ENCODE data around the gene FRK.

Gene FRK

GRCh38 chr6:116008470-116009243 lies 52.0 kb downstream of the FRK start:
- TF ChIP-seq, protein P1, sequence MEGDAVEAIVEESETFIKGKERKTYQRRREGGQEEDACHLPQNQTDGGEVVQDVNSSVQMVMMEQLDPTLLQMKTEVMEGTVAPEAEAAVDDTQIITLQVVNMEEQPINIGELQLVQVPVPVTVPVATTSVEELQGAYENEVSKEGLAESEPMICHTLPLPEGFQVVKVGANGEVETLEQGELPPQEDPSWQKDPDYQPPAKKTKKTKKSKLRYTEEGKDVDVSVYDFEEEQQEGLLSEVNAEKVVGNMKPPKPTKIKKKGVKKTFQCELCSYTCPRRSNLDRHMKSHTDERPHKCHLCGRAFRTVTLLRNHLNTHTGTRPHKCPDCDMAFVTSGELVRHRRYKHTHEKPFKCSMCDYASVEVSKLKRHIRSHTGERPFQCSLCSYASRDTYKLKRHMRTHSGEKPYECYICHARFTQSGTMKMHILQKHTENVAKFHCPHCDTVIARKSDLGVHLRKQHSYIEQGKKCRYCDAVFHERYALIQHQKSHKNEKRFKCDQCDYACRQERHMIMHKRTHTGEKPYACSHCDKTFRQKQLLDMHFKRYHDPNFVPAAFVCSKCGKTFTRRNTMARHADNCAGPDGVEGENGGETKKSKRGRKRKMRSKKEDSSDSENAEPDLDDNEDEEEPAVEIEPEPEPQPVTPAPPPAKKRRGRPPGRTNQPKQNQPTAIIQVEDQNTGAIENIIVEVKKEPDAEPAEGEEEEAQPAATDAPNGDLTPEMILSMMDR (IDR thresholded peaks at IDR 0.05; ENCODE audit: low read depth, low read length): no peak; the same call in 1 of the 2 replicates
- no peak for DNase-seq (ENCODE audit: extremely low read depth, low read depth)

DNA sequence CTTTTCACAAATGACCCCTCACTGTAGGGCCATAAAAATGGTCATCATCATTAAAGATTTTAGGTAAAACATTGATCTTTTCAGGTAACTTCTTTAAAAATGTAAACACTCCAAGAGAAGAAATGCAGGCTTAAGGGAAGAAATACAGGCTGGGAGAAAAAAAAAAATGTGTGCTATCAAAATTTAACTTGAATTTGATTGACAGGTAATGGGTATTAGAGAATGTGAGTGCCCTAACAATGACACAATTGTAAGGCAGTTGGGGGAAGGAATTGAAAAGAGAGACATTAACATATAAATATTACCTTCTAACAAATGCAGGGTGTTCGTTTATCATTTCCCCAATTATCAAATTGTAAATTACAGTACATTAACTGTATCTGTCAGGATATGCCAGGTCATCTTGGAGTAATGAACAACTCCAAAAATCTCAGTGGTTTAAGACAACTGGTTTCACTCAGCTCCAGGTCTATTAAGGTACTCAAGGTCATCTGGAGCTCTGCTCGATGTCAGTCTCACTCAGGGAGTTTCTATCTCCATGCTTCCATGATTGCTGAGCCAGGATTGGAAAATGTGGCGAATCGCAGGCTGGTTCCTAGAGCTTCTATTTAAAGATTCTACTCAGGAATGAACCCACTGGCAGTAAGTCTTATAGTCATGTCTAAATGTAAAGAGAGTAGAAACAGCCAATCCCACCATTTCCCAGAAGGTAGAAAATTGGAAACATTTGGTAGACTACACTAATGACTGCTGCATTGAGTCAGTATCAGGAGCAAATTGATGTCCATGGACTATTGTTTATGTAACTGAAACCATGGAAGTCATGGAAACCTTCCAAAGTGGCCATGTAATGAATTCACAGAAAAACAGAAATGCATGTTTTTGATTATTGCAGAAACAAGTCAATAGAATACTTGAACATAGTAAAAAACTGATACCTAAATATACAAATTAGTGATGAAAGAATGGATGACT lies 55.6 kb downstream of the FRK start:
- peak; percentile 30 for DNase-seq (ENCODE audit: extremely low read depth, low read depth)
- TF ChIP-seq, protein P1 (IDR thresholded peaks at IDR 0.05; ENCODE audit: low read depth, low read length): no peak

- DNase-seq (ENCODE audit: extremely low read depth, low read depth): no peak
- TF ChIP-seq, protein P1 (IDR thresholded peaks at IDR 0.05; ENCODE audit: low read depth, low read length): no peak
These were observed 57.0 kb downstream of the FRK start for GRCh38 chr6:116003668-116004067.

- TF ChIP-seq, protein P1 (IDR thresholded peaks at IDR 0.05; ENCODE audit: low read depth, low read length): no peak
- DNase-seq (ENCODE audit: extremely low read depth, low read depth): no peak
These were observed 57.9 kb downstream of the FRK start for GRCh38 chr6:116002756-116003155.

DNA sequence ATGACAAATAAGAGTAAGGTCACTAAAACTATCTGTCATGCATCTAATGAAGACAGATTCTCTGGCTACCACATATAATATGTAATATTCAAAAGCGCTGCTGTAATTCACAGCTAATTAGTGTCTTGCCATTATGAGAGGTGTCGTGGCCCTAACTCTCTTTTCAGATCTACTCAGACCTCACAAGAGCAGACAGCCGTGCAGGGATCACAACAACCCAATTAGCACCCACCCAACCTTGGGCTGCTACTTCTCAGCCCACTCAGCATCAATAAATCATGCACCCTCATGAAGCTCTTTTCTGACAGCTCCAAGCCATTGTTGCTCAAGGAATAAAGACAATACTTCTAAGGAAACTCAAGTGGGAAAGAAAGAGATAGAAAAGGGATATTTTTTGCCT lies 61.5 kb downstream of the FRK start:
- DNase-seq (ENCODE audit: extremely low read depth, low read depth): no peak
- TF ChIP-seq, protein P1 (IDR thresholded peaks at IDR 0.05; ENCODE audit: low read depth, low read length): no peak

GRCh38 chr6:115997990-115998585 lies 62.6 kb downstream of the FRK start:
- TF ChIP-seq, protein P1 (IDR thresholded peaks at IDR 0.05; ENCODE audit: low read depth, low read length): no peak
- DNase-seq (ENCODE audit: extremely low read depth, low read depth): no peak
